Osteoblast (primary cell): ENCODE data around the gene IL17F. TPM values are rescaled to one million over a fixed set of nuclear protein-coding genes. Genes with fewer than 3 reads are reported as not detected.

ENCODE experiments used
- DNase-seq: peaks from one replicate; pipeline ENCODE4 v3.0.0; 2011; ENCODE audit warnings: low spot score, mixed read lengths; ENCODE audit not compliant: insufficient read length; ENCODE audit errors: missing footprints
- H2AFZ ChIP-seq: 2 replicates; pipeline ENCODE4 v1.6.0; 2011; ENCODE audit warnings: mild to moderate bottlenecking, low read length
- H3K27ac ChIP-seq: 2 replicates; pipeline ENCODE4 v1.5.1; 2011; ENCODE audit warnings: mild to moderate bottlenecking, low read depth, low read length, moderate library complexity
- H3K27me3 ChIP-seq: 2 replicates; pipeline ENCODE4 v1.6.0; 2012; ENCODE audit warnings: mild to moderate bottlenecking, control low read depth, inconsistent platforms, low read length, moderate library complexity; ENCODE audit not compliant: insufficient read depth
- H3K36me3 ChIP-seq: 2 replicates; pipeline ENCODE4 v1.5.1; 2011; ENCODE audit warnings: mild to moderate bottlenecking, low read length, control low read depth, moderate library complexity; ENCODE audit not compliant: insufficient read depth
- H3K4me1 ChIP-seq: 2 replicates; pipeline ENCODE4 v1.5.1; 2011; ENCODE audit warnings: mild to moderate bottlenecking, low read length, control low read depth, moderate library complexity; ENCODE audit not compliant: insufficient read depth
- H3K4me2 ChIP-seq: 2 replicates; pipeline ENCODE4 v1.6.0; 2011; ENCODE audit warnings: mild to moderate bottlenecking, low read length; ENCODE audit not compliant: insufficient read depth
- H3K4me3 ChIP-seq: fragments of 200-600 bp; sonication (generic); 3 replicates; pipeline ENCODE4 v1.5.1; 2012; ENCODE audit warnings: mild to moderate bottlenecking, low read length, inconsistent platforms; ENCODE audit not compliant: insufficient read depth
- H3K79me2 ChIP-seq: 2 replicates; pipeline ENCODE4 v1.6.0; 2012; ENCODE audit warnings: mild to moderate bottlenecking, low read length, control low read depth, inconsistent platforms; ENCODE audit not compliant: insufficient read depth
- H3K9me3 ChIP-seq: 2 replicates; pipeline ENCODE4 v1.5.1; 2011; ENCODE audit warnings: low read depth, low read length, control low read depth
- H4K20me1 ChIP-seq: 2 replicates; pipeline ENCODE4 v1.6.0; 2012; ENCODE audit warnings: mild to moderate bottlenecking, low read length, control low read depth; ENCODE audit not compliant: insufficient read depth
- total RNA-seq: library from RNA; depleted of rRNA; stranded (reverse); fragments of >200 nt; gene quantifications from 2 replicates; pipeline ENCODE4 v1.2.3, GENCODE V29; 2012
- TF ChIP-seq, protein P1 (sequence below): IDR thresholded peaks from 2 replicates; pipeline ENCODE4 v1.5.1; 2011; ENCODE audit warnings: mild to moderate bottlenecking, low read depth, low read length, moderate library complexity; ENCODE audit errors: extremely low read depth

IL17F gene
- total RNA-seq, 1 donor = not detected

- no peaks in the 10 kb centered on the region for H3K9me3 ChIP-seq
- no peaks in the 10 kb centered on the region for H4K20me1 ChIP-seq
- no peaks in the 10 kb centered on the region for H3K79me2 ChIP-seq
- H2AFZ ChIP-seq = peak overlapping the region; percentile 49
- H3K27me3 ChIP-seq = peaks cover 19% of the 10 kb centered on the region
- no peaks in the 10 kb centered on the region for H3K36me3 ChIP-seq
- peak overlapping the region; percentile 49 for H3K4me2 ChIP-seq
- peaks cover 5% of the 10 kb centered on the region for H3K4me1 ChIP-seq
- H3K27ac ChIP-seq = no peak overlapping the region
- H3K4me3 ChIP-seq = no peak overlapping the region
- TF ChIP-seq, protein P1, sequence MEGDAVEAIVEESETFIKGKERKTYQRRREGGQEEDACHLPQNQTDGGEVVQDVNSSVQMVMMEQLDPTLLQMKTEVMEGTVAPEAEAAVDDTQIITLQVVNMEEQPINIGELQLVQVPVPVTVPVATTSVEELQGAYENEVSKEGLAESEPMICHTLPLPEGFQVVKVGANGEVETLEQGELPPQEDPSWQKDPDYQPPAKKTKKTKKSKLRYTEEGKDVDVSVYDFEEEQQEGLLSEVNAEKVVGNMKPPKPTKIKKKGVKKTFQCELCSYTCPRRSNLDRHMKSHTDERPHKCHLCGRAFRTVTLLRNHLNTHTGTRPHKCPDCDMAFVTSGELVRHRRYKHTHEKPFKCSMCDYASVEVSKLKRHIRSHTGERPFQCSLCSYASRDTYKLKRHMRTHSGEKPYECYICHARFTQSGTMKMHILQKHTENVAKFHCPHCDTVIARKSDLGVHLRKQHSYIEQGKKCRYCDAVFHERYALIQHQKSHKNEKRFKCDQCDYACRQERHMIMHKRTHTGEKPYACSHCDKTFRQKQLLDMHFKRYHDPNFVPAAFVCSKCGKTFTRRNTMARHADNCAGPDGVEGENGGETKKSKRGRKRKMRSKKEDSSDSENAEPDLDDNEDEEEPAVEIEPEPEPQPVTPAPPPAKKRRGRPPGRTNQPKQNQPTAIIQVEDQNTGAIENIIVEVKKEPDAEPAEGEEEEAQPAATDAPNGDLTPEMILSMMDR = peak; percentile 68
- peak; percentile 42 for DNase-seq
Measured at GRCh38 chr6:52233975-52234823, 10.1 kb downstream of the IL17F start.

DNA sequence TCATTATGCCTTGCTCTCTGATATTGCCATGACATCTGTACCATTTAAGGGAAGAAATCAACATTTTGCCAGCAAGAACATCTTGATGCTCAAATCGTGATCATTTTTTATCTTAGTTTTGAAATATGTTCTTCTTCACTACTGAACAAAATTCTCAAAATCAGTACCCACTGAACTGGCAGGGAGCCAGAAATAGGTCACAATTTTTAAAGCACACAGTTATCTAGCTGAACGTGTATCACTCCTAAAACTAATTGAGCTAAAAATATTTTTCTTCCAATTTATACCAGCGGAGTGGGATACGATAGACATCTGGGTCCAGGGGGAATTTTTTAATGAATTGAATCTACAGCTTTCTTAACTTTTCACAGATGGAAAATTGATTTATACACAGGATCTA, 11.3 kb downstream of the IL17F start:
- no peak overlapping the region for H3K4me2 ChIP-seq
- H3K79me2 ChIP-seq = no peaks in the 10 kb centered on the region
- H3K36me3 ChIP-seq = no peaks in the 10 kb centered on the region
- H3K27ac ChIP-seq = no peak overlapping the region
- H4K20me1 ChIP-seq = no peaks in the 10 kb centered on the region
- H2AFZ ChIP-seq = no peak overlapping the region
- H3K4me1 ChIP-seq = peaks cover 5% of the 10 kb centered on the region
- no peak for DNase-seq
- no peak overlapping the region for H3K4me3 ChIP-seq
- TF ChIP-seq, protein P1 = no peak
- peaks cover 12% of the 10 kb centered on the region for H3K27me3 ChIP-seq
- no peaks in the 10 kb centered on the region for H3K9me3 ChIP-seq

- Histone ChIP-seq H3K27ac (no peak overlapping the region), H4K20me1 (no peaks in the 10 kb centered on the region), H3K36me3 (no peaks in the 10 kb centered on the region), H3K4me2 (no peak overlapping the region), H2AFZ (no peak overlapping the region), H3K27me3 (peaks cover 12% of the 10 kb centered on the region), H3K9me3 (no peaks in the 10 kb centered on the region), H3K79me2 (no peaks in the 10 kb centered on the region), H3K4me1 (peaks cover 5% of the 10 kb centered on the region), H3K4me3 (no peak overlapping the region)
- no peak for DNase-seq
- TF ChIP-seq, protein P1 = no peak
Measured at GRCh38 chr6:52231406-52232127, 12.7 kb downstream of the IL17F start.

DNA sequence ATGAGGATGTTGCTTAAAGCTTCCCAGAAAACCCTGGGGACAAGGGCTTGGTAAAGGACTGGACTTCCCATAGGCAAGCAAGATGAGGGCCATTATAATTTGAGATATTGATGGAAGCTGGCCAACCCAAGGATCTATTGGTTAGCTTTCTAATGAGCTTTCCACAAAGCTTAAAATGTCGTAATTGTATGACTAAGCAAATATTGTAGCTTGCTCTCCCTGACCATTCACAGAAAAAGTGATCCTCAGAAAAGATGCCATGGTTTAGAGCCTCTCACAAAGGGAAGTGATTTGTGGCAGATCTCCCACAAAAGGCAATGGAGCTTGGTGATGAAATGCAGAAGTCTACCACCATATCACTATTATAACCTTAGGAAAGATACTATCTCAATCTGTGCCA, 13.6 kb downstream of the IL17F start:
- Histone ChIP-seq H3K4me3 (no peak overlapping the region), H2AFZ (no peak overlapping the region), H3K79me2 (no peaks in the 10 kb centered on the region), H4K20me1 (no peaks in the 10 kb centered on the region), H3K4me2 (no peak overlapping the region), H3K36me3 (no peaks in the 10 kb centered on the region), H3K9me3 (no peaks in the 10 kb centered on the region), H3K27me3 (peaks cover 12% of the 10 kb centered on the region), H3K4me1 (peaks cover 5% of the 10 kb centered on the region), H3K27ac (no peak overlapping the region)
- TF ChIP-seq, protein P1 = no peak
- no peak for DNase-seq
